Measurements from ENCODE around the gene SLCO2A1.
A peak's percentile ranks its signal among the peaks of the same experiment; 100 is the strongest.

SLCO2A1 gene

DNA sequence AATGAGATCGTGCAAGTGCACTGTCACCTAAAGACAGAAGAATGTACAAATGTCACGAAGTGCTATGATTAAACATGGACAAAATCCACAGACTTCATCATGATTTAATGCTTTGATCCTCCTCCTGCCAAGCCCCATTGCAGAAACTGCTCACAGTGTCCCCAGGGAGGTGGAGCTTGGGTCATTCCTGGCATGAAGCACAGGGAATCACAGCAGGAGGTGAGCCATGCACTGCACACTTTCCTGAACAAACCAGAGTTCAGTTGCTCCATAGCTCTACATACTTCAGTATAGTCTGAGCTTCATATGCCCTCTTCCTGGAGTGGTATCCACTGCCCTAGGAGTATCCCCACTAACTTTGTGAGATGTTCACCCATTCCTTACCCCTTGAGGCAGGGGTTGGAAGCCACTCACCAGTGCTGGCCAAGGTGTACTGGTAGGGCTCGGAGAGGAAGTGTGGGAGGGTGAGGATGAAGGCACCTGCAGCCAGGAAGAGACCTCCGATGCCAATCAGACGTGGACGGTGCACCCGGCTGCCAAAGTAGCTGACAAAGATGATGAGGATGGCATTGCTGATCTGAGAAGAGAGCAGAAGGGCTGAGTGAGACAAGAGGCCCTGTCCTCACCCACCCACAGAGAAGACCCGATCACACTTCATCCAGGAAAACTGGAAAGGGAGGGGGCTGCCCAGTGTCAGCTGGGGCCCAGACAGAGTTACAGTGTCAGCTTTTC is 56.3 kb downstream of the SLCO2A1 start:
- no peak for DNase-seq

- DNase-seq, result no peak
Observed at GRCh38 chr3:133972156-133972555, 57.6 kb downstream of the SLCO2A1 start.

DNA sequence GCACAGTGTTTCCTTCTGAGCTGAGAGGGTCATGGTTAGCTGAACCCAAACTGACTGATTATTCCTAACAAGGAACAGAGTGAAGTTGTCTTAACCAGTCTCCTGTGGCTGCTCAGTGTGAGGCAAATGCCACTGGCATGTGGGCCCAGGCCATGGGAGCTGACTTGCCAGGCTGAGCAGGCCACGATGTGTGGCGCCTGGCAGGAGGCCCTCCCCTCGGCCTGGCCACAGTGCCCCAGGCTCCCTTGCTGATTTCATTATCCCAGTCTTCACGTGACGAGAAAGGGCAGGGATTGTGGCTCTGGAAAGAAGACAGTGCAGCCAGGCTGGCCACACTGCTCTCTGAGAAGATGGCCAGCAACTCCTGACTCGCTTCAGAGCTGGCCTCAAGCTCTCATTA is 58.8 kb downstream of the SLCO2A1 start:
- no peak for DNase-seq

- no peak for DNase-seq
Observed at GRCh38 chr3:133970339-133970738, 59.4 kb downstream of the SLCO2A1 start.

DNA sequence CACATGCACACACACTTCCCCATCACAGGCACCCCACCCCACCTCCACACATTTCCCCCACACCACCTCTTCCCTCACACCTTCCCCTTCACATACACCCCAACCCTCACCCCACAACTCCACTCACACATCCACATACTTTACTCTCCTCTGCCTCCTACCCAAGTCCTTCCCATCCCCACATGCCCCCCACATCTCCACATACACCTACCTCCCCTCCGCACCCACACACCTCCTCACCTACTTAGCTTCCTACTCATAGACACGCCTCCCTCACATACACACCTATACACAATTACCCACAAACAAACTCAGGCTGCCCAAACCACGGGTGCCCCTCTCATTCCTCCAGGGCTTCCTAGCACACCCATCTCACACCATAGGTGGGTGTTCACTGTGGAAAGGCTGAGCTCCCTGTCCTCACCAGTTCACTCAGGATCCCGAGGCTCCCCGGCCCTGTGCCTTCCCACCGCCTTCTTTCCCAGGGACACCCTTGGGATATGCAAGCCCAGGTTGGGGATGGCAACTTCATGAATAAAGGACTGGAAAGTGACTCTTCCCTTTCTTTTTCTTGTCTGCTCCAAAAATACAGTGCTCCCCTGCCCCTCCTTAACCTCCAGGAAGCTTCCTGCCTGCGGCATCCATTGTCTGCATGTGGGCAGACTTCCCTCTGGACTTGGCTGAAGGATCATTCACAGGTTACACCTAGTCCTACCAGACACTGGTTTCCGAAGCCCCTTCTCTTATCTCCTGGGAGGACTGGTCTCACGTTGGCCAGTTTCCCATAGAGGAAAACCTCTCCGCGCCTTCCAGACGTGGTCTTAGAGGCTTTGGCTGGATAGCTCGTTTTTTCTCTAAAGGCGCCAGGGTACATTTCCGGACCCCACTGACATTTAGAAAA is 61.5 kb downstream of the SLCO2A1 start:
- DNase-seq, result no peak

DNA sequence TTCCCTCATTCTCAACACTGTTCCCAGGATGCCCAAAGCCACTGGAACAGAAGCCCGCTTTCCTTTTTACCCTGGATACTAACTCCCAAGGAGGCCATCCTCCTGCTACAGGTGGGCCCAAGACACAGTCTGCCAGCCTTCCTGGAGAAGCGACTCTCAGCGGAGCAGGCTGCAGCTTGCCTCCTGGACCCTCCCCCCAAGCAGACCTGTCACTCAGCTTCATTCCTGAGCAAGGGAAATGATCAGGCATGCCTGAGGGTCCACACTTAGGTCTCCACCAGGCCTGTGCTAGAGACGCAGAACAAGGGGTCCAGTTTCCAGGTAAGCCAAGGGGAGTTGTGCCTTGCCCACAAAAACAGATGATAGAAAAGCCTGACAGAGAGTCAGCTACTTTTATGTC is 62.8 kb downstream of the SLCO2A1 start:
- DNase-seq, result no peak

DNA sequence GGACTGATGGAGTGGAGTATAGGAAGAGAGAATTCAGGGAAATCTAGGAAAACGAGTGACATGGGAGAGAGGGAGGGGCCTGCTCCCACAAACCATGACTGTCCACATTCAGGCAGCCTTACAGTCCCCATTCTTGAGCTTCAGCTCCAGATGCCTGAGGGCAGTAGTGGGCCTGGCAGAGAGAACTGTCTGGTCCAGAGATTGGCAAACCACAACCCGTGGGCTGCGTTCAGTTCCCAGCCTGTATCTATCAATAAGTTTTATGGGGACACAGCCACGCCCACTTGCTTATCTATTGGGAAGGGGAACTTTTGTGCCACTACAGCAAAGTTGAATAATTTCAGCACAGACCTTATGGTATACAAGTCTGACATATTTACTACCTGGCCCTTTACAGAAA is 63.8 kb downstream of the SLCO2A1 start:
- no peak for DNase-seq

GRCh38 chr3:133965013-133965570 is 64.6 kb downstream of the SLCO2A1 start:
- no peak for DNase-seq

DNA sequence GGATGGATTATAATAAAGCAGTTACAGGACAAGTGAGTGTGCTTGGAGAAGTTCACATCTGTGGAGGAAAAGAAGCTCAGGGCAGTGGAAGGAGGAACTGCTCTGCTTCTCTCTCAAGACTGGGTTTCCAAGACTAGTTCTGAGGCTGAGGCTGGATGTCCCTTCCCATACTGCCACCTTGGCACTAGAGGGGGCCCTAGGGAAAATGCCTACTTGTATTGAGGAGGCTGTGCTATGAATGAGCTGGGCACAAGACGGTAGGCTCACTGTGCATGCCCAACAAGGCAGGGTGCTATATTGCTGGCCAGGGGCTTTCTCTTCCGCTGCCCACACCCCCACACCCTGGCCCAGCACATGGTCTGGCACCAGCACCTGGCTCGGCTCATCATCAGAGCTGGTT is 65.2 kb downstream of the SLCO2A1 start:
- DNase-seq, result no peak

DNA sequence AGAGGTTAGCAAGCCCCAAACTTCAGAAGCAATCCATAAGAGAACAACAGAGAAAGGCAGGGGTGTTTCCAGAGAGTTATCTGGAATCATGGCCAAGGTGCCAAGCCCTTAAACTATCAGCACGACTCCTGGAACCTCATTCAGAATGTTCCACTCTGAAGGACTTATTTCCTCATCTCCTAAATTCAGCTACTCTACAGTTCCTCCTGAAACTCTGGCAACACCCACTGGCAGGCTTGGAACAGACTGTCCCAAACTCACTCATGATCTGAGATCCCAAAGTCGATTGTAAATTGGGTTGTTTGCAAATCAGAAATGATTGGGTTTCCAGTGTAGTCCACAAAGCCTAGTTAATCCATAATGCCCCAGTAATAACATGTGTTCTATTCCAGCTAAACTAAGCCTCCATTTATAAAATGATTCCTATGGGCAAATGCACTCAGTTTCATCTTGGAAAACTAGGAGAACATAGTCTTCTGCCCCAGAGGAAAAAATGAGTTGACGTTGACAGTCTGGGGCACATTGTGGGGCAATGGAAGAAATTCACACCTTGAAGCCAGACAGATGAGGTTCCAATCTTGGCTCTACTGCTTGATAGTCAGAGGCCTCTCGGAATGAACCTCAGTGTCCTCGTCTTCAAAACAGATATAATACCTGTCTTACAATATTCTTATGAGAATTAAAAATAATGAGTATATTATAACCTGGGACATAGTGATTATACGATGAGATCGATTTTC is 65.9 kb downstream of the SLCO2A1 start:
- no peak for DNase-seq

GRCh38 chr3:133962849-133963248 is 66.9 kb downstream of the SLCO2A1 start:
- DNase-seq, result no peak

DNA sequence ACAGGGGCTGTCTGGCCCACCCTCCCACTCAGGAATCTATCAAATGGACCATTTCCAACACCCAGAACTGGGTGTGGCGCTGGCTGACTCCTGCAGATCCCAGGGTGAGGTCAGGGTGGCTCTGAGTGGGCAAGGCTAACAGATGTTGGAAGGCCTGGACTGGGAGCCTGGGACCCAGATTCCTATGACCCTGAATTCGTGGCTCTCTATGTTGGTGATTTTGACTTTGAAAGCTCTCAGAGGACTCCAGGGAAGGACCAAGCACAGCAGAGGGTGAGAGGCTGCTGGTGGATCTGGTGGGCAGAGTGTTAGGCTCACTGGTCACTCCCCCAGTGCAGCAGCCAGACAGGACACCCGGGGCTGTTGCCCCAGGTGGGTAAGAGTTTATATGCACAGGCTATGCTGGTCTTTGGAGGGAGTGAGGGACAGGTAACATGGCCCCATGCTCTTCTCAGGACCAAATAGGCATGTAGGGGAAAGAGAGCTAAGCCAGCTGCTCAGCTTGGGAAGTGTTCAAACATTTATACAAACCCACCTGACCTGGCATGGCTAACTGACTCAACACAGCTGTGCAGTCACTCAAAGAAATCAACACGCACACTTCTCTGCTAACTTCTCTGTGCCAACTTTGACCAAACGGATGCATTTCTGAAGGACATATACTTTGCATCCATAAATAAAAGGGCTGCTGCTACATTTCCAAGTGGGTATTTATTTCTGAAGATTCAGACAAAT is 71.5 kb downstream of the SLCO2A1 start:
- DNase-seq, result no peak

DNA sequence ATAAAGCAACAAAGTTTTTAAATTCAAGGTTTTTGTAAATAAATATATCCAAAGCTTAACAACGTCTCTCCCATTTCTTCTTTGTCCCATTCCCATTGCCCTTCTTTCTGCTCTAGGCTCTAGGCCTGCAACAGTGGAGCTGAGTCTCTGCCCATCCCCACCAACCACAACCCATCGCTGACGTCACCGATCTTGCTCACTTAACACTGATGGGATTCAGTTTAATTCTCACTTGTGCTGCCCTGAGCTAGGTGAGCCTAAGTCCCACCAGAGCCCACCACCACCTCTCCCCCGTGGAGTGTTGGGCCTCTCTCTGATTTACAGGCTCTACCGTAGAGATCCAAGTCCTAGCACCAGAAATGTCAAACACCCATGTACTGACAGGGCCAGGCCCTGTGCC is 72.7 kb downstream of the SLCO2A1 start:
- no peak for DNase-seq

- peak; percentile 15 for DNase-seq
Observed at GRCh38 chr3:133956353-133956752, 73.4 kb downstream of the SLCO2A1 start.

- DNase-seq, result peak; percentile 88
Observed at GRCh38 chr3:133955892-133956291, 73.8 kb downstream of the SLCO2A1 start.

DNA sequence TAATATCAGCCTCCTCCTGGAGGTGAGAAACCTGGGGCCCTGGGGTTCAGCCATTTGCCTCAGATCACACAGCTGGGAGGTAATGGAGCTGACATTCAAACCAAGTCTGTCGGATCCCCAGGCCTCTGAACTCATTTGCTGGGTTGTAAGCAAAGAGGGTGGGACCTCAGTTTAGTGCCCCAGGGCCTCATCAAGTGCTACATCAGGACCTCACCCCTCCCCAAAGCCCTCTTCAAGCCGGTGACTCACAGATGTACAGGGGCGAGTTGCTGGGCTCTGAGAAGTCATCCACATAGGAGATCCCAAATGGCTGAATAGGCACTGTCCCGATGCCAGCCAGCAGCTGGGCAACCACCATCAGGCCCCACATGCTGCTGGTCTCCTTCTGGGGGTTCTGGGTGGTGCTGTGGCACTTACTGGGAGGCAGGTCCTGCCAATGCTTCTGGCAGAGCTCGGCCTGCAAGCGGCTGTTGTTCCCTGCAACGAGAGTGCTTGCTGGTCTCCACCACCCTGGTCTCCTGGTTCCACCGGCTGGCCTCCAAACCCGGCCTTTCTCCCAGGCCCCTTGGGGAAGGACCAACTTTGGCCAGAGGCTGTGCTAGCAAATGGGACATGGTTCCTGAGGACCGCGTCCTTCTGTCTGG is 74.9 kb downstream of the SLCO2A1 start:
- DNase-seq, result no peak

- DNase-seq, result no peak
Observed at GRCh38 chr3:133953297-133953696, 76.4 kb downstream of the SLCO2A1 start.

DNA sequence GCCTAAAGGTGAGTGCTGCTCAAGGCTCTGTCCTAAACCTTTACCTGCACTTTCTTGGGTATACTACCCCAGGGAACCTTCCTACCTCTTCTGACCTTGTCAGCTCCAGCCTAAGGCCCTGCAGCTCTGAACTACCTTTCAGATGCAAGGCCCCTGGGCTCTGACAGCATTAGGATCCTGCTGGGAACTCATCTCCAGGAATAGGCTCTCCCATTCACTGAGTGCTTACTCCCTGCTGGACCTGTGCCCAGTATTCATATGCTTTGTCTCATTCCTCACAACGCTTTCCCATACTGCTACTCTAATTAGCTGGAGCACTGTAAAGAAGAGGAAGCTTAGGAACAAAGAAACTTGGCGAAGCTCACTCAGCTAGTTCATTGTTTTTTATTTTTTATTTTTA is 80.3 kb downstream of the SLCO2A1 start:
- DNase-seq, result peak; percentile 91

DNA sequence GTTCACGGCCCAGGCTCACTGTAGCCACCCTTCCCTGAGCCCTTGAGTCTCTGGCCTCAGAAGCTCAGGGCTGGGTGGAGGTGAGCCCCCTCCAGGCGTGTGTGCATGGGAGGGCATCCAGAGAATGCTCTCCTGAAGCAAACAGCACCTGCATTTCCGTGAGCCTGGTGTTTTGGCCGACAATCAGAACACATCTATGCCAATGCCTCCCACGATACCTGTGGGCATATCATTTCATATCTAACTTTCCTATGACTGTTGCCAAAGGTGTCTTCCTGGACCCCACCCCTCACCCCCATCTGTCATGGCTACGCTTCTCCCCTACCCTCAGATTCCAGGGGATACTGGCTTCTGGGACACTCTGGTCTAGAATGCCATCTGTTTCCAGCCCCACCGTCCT is 80.7 kb downstream of the SLCO2A1 start:
- no peak for DNase-seq

- DNase-seq, result no peak
Observed at GRCh38 chr3:133948131-133948810, 81.5 kb downstream of the SLCO2A1 start.

DNA sequence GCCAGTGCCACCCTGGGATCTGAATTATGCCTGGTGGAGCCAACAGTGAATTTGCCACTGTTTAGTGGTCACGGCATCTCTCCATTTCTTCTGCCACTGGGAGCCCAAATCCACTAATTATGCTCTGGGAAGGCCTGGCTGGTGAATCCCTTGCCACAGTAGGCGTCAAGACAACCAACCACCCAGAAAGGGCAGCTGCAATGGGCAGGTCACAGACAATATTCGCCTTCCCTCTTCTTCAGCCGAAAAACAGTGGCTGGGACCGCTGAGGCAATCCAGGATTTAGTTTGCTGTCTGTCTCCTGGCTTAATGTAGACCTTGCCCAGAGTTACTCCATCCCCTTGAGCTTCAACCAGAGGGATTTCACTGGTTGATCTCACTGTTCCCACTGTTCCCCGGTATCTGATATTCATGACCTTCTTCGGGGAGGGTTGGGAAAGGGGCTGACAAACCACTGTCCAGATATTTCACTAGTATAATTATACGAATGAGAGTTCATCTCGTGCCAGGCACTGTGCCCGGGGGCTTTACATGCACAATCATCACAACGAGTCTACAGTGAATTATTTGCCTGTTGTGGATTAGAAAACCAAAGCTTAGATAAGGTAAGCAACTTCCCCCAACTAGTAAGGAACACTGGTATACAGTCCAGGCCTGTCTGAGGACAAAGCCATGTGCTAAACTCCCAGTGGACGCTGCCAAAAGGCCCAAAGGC is 84.2 kb downstream of the SLCO2A1 start:
- DNase-seq, result no peak
